ENCODE measurements around the gene DPYSL4. TPM values are rescaled to one million over a fixed set of nuclear protein-coding genes. Genes with fewer than 3 reads are reported as not detected.
"Not testable (repeated sequence)": the region's sequence is repeated elsewhere in the genome, so short reads cannot be mapped to it uniquely, and the experiment has no call there.

DPYSL4 gene
- total and polyA plus RNA-seq, 9 donors = 1.3 to 7.1 (median 4.7) TPM

DNA sequence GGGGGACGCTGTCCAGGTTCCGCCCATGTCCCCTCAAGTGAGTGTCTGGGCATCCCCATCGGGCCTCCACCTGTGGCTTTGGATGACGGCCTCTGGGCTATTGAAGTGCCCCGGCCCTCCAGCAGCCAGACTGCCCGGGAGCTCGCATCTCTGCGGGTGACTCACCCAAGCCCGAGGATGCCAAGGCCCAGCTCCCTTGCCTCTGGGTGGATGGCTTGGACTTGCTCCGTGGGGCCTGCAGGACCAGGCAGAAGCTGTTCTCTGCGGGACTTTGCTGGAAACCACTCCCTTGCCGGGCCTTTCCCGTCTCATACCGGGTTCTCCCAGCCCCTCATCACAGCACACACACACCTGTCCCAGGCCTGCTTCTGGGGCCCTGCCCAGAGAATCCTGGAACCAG, 22.4 kb downstream of the DPYSL4 start:
- H3K4me1 ChIP-seq (ENCODE audit: control insufficient read depth, insufficient read depth, low read length) = peaks cover 21% of the 10 kb centered on the region
- H3K9me3 ChIP-seq (replicated peaks; ENCODE audit: control insufficient read depth, low read depth, low read length) = peaks cover 7% of the 10 kb centered on the region
- H3K27ac ChIP-seq (ENCODE audit: low read length) = peak overlapping the region; percentile 59
- H3K4me3 ChIP-seq (ENCODE audit: low read length) = no peak overlapping the region
- DNase-seq = no peak
- H3K36me3 ChIP-seq (ENCODE audit: control insufficient read depth, insufficient read depth, low read length) = no peaks in the 10 kb centered on the region
- no peaks in the 10 kb centered on the region for H3K27me3 ChIP-seq (ENCODE audit: control insufficient read depth, insufficient read depth, low read length)
- 87% methylated on average over 14 of the region's 14 CpGs for whole genome bisulfite sequencing (ENCODE audit: insufficient coverage)

- no peak for DNase-seq
Measured at GRCh38 chr10:132209978-132210530, 23.3 kb downstream of the DPYSL4 start.

GRCh38 chr10:132210766-132211165, 24.0 kb downstream of the DPYSL4 start:
- H3K4me1 ChIP-seq (ENCODE audit: control insufficient read depth, insufficient read depth, low read length) = peaks cover 21% of the 10 kb centered on the region
- no peak overlapping the region for H3K27ac ChIP-seq (ENCODE audit: low read length)
- H3K9me3 ChIP-seq (replicated peaks; ENCODE audit: control insufficient read depth, low read depth, low read length) = peaks cover 7% of the 10 kb centered on the region
- H3K4me3 ChIP-seq (ENCODE audit: low read length) = no peak overlapping the region
- no peaks in the 10 kb centered on the region for H3K36me3 ChIP-seq (ENCODE audit: control insufficient read depth, insufficient read depth, low read length)
- WGBS (ENCODE audit: insufficient coverage) = 88% methylated on average over 12 of the region's 14 CpGs
- no peaks in the 10 kb centered on the region for H3K27me3 ChIP-seq (ENCODE audit: control insufficient read depth, insufficient read depth, low read length)
- DNase-seq = no peak

More at GRCh38 chr10:132209978-132210530, 23.3 kb downstream of the DPYSL4 start:
- H3K9me3 ChIP-seq (replicated peaks; ENCODE audit: control insufficient read depth, low read depth, low read length) = peaks cover 7% of the 10 kb centered on the region
- peaks cover 21% of the 10 kb centered on the region for H3K4me1 ChIP-seq (ENCODE audit: control insufficient read depth, insufficient read depth, low read length)
- H3K4me3 ChIP-seq (ENCODE audit: low read length) = no peak overlapping the region
- no peaks in the 10 kb centered on the region for H3K27me3 ChIP-seq (ENCODE audit: control insufficient read depth, insufficient read depth, low read length)
- no peaks in the 10 kb centered on the region for H3K36me3 ChIP-seq (ENCODE audit: control insufficient read depth, insufficient read depth, low read length)
- WGBS (ENCODE audit: insufficient coverage) = 87% methylated on average over 20 of the region's 23 CpGs
- no peak overlapping the region for H3K27ac ChIP-seq (ENCODE audit: low read length)

- H3K36me3 ChIP-seq (ENCODE audit: control insufficient read depth, insufficient read depth, low read length) = no peaks in the 10 kb centered on the region
- peaks cover 7% of the 10 kb centered on the region for H3K9me3 ChIP-seq (replicated peaks; ENCODE audit: control insufficient read depth, low read depth, low read length)
- H3K27me3 ChIP-seq (ENCODE audit: control insufficient read depth, insufficient read depth, low read length) = no peaks in the 10 kb centered on the region
- no peak overlapping the region for H3K27ac ChIP-seq (ENCODE audit: low read length)
- 88% methylated on average over 14 of the region's 14 CpGs for WGBS (ENCODE audit: insufficient coverage)
- DNase-seq = no peak
- H3K4me3 ChIP-seq (ENCODE audit: low read length) = no peak overlapping the region
- H3K4me1 ChIP-seq (ENCODE audit: control insufficient read depth, insufficient read depth, low read length) = peaks cover 21% of the 10 kb centered on the region
Measured at GRCh38 chr10:132211246-132211645, 24.5 kb downstream of the DPYSL4 start.

DNA sequence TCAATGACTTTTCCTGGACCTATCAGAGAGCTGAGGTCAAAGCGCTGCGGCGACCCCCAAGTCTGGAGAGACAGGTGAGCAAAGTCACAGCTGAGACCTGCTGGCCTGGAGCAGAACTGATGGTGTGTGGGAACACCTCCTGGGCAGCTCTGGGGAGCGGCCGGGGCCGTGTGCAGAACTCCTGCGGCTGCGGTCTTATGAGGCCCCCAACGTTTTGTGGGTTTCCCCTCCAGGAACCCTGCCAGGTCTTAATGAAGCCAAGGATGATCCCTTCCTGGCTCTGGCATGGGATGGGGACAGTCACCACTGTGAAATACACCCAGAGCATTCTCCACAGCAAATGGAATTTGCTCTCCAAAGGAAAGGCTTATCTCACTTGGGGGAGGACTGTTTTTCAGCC, 26.1 kb downstream of the DPYSL4 start:
- H3K9me3 ChIP-seq (replicated peaks; ENCODE audit: control insufficient read depth, low read depth, low read length) = peaks cover 15% of the 10 kb centered on the region

GRCh38 chr10:132213917-132214316, 27.2 kb downstream of the DPYSL4 start:
- Histone ChIP-seq H3K9me3 (replicated peaks; ENCODE audit: control insufficient read depth, low read depth, low read length) (peaks cover 17% of the 10 kb centered on the region), H3K4me1 (ENCODE audit: control insufficient read depth, insufficient read depth, low read length) (peaks cover 9% of the 10 kb centered on the region), H3K27me3 (ENCODE audit: control insufficient read depth, insufficient read depth, low read length) (no peaks in the 10 kb centered on the region), H3K36me3 (ENCODE audit: control insufficient read depth, insufficient read depth, low read length) (no peaks in the 10 kb centered on the region), H3K27ac (ENCODE audit: low read length) (no peak overlapping the region), H3K4me3 (ENCODE audit: low read length) (no peak overlapping the region)
- no CpG with 5 or more reads among the region's 4 CpGs for WGBS (ENCODE audit: insufficient coverage)
- DNase-seq = no peak

More for the DNA sequence above, 26.1 kb downstream of the DPYSL4 start:
- Histone ChIP-seq H3K27me3 (ENCODE audit: control insufficient read depth, insufficient read depth, low read length) (no peaks in the 10 kb centered on the region), H3K36me3 (ENCODE audit: control insufficient read depth, insufficient read depth, low read length) (no peaks in the 10 kb centered on the region), H3K4me3 (ENCODE audit: low read length) (no peak overlapping the region), H3K27ac (ENCODE audit: low read length) (no peak overlapping the region), H3K4me1 (ENCODE audit: control insufficient read depth, insufficient read depth, low read length) (peaks cover 20% of the 10 kb centered on the region)
- no peak for DNase-seq
- 79% methylated on average over 9 of the region's 9 CpGs for WGBS (ENCODE audit: insufficient coverage)

DNA sequence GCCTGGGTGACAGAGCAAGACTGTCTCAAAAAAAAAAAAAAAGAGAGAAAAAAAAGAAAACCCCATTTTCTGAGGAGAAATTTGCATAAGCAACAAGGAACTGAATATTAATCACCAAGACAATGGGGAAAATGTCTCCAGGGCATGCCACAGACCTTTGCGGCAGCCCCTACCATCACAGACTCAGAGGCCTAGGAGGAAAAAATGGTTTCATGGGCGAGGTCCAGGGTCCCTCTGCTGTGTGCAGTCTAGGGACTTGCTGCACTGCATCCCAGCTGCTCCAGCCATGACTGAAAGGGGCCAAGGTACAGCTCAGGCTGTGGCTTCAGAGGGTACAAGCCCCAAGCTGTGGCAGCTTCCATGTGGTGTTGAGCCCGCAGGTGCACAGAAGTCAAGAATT, 29.7 kb downstream of the DPYSL4 start:
- H3K4me1 ChIP-seq (ENCODE audit: control insufficient read depth, insufficient read depth, low read length); H3K27ac ChIP-seq (ENCODE audit: low read length); H3K36me3 ChIP-seq (ENCODE audit: control insufficient read depth, insufficient read depth, low read length); H3K4me3 ChIP-seq (ENCODE audit: low read length); DNase-seq; H3K27me3 ChIP-seq (ENCODE audit: control insufficient read depth, insufficient read depth, low read length): not testable (repeated sequence)
- WGBS (ENCODE audit: insufficient coverage) = 70% methylated on average over 2 of the region's 3 CpGs
- peaks cover 17% of the 10 kb centered on the region for H3K9me3 ChIP-seq (replicated peaks; ENCODE audit: control insufficient read depth, low read depth, low read length)

DNA sequence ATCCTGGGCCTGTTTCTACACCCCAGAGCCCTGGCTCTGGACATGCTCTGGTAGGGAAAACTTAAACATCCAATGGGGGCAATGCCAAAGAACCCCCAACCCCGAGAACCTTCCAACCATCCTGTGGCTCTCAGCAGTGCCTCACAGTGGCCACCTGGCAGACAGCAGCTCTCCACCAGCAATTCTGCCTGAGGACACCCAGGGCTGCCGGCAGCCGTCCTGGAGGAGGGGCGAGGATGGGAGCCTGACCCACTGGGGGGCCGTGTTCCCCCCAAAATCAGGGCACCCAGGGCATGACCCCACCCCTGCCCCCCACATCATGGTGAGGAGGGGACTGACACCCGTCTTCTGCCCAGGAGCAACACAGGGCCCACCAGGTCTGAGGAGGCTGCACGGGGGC, 32.7 kb downstream of the DPYSL4 start:
- no peak for DNase-seq
- H3K4me3 ChIP-seq (ENCODE audit: low read length) = no peak overlapping the region
- H3K27me3 ChIP-seq (ENCODE audit: control insufficient read depth, insufficient read depth, low read length) = no peaks in the 10 kb centered on the region
- no peak overlapping the region for H3K27ac ChIP-seq (ENCODE audit: low read length)
- H3K36me3 ChIP-seq (ENCODE audit: control insufficient read depth, insufficient read depth, low read length) = no peaks in the 10 kb centered on the region
- H3K9me3 ChIP-seq (replicated peaks; ENCODE audit: control insufficient read depth, low read depth, low read length) = peaks cover 10% of the 10 kb centered on the region
- peaks cover 10% of the 10 kb centered on the region for H3K4me1 ChIP-seq (ENCODE audit: control insufficient read depth, insufficient read depth, low read length)
- 73% methylated on average over 5 of the region's 7 CpGs for WGBS (ENCODE audit: insufficient coverage)

DNA sequence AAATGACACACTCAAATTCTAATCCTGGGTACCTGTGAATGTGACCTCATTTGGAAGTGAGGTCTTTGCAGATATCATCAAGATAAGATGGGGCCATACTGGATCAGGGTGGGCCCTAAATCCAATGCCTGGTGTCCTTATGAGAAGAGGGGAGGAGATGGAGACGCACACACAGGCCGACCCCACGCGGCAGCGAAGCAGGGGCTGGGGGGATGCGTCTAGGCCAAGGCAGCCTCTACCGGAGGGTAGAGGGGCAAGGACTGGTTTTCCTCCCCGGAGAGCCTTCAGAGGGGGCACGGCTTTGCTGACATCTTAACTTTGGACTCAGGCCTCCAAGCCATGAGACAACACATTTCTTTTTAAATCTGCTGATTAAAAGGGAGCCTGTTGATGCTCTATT, 33.3 kb downstream of the DPYSL4 start:
- H3K9me3 ChIP-seq (replicated peaks; ENCODE audit: control insufficient read depth, low read depth, low read length) = peaks cover 10% of the 10 kb centered on the region
- DNase-seq = no peak
- H3K27ac ChIP-seq (ENCODE audit: low read length) = no peak overlapping the region
- peaks cover 12% of the 10 kb centered on the region for H3K4me1 ChIP-seq (ENCODE audit: control insufficient read depth, insufficient read depth, low read length)
- H3K4me3 ChIP-seq (ENCODE audit: low read length) = no peak overlapping the region
- WGBS (ENCODE audit: insufficient coverage) = 87% methylated on average over 8 of the region's 9 CpGs
- no peaks in the 10 kb centered on the region for H3K36me3 ChIP-seq (ENCODE audit: control insufficient read depth, insufficient read depth, low read length)
- H3K27me3 ChIP-seq (ENCODE audit: control insufficient read depth, insufficient read depth, low read length) = no peaks in the 10 kb centered on the region

GRCh38 chr10:132220996-132221395, 34.2 kb downstream of the DPYSL4 start:
- Histone ChIP-seq H3K9me3 (replicated peaks; ENCODE audit: control insufficient read depth, low read depth, low read length) (peaks cover 10% of the 10 kb centered on the region), H3K4me1 (ENCODE audit: control insufficient read depth, insufficient read depth, low read length) (peaks cover 12% of the 10 kb centered on the region)
- not testable (repeated sequence) for H3K27ac ChIP-seq (ENCODE audit: low read length); H3K27me3 ChIP-seq (ENCODE audit: control insufficient read depth, insufficient read depth, low read length); DNase-seq; H3K4me3 ChIP-seq (ENCODE audit: low read length); H3K36me3 ChIP-seq (ENCODE audit: control insufficient read depth, insufficient read depth, low read length)
- WGBS (ENCODE audit: insufficient coverage) = 93% methylated on average over 12 of the region's 18 CpGs

- H3K4me1 ChIP-seq (ENCODE audit: control insufficient read depth, insufficient read depth, low read length) = peaks cover 12% of the 10 kb centered on the region
- H3K4me3 ChIP-seq (ENCODE audit: low read length) = no peak overlapping the region
- no peaks in the 10 kb centered on the region for H3K27me3 ChIP-seq (ENCODE audit: control insufficient read depth, insufficient read depth, low read length)
- no peak for DNase-seq
- no peaks in the 10 kb centered on the region for H3K36me3 ChIP-seq (ENCODE audit: control insufficient read depth, insufficient read depth, low read length)
- H3K27ac ChIP-seq (ENCODE audit: low read length) = no peak overlapping the region
- peaks cover 2% of the 10 kb centered on the region for H3K9me3 ChIP-seq (replicated peaks; ENCODE audit: control insufficient read depth, low read depth, low read length)
- WGBS (ENCODE audit: insufficient coverage) = 58% methylated on average over 21 of the region's 21 CpGs
Measured at GRCh38 chr10:132222726-132223125, 36.0 kb downstream of the DPYSL4 start.
